ENCODE results near the gene CCDC184.

GRCh38 chr12:48192861-48193260 lies 9.4 kb downstream of the CCDC184 start:
- TF ChIP-seq CTCF (IDR thresholded peaks at IDR 0.05; ENCODE audit: insufficient read depth, low read length, poor library complexity, severe bottlenecking) (no peak), EZH2phosphoT487 (conservative IDR thresholded peaks at IDR 0.05; ENCODE audit: low read length) (no peak)

Measured in SU-DHL-6 (cell line).